ENCODE results near the gene OXER1. TPM values are rescaled to one million over a fixed set of nuclear protein-coding genes. Genes with fewer than 3 reads are reported as not detected.

Gene OXER1
- total RNA-seq, 3 donors from 2014 or later: 1.6 to 8.9 (median 2.4) TPM

DNA sequence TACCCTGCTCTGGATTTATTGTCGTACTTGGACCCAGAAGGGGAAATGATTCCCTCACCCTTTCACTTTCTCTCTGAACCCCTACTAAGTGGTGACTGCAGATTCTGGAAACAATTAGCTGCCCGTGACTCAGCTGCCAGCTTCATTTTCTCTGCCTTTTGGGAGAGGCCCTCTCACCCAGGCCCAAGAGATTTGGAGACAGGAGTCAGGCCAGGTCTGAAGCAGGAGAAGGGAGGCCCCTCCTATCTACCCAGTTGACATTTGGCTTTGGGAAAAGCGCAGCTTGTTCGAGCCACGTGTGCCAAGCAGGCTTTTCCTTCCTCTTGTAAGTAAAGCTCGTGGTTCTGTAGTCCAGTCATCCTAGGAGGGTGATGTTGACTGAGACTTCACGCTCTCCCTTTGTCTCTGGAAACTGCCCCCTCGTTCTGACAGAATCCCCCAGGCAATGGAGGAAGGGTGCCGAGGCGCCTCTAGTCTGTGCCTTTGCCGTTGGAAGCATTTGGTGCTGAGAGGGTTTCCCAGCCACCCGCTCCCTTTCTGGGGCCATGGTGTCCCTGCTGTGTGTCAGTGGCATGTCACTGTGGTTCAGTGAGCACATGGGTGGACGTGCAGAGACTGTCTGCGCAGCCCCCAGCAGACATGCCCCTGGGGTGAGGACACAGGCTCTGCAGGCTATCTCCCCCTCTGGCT lies 8.6 kb downstream of the OXER1 start:
- no peaks in the 10 kb centered on the region for H3K9me3 ChIP-seq

DNA sequence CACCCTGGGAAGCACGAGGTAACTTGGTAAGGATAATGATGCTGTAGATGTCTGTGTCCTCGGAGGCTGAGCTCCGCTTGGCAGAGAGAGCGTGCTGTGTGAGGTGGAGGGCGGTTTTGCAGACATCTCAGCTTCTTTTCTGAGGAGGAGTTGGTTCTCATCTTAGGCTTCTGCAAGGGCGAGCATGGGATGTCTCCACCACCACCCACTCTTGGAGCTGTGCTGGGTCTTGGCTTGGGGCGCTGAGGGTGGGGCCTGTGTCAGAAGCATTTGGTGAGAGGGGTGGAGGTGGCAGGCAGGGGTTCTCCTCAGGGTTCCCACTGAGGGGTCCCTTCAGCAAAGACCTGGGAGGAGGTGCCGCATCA lies 9.2 kb downstream of the OXER1 start:
- ATAC-seq (no peak), DNase-seq (peak in 1 of 3 donors; percentile 36)
- intact Hi-C loops (cut with DNase I, micrococcal nuclease): no loop called here
- Histone ChIP-seq H3K4me3 (no peak overlapping the region), H3K9me3 (no peaks in the 10 kb centered on the region), H3K36me3 (ENCODE audit: low read depth) (no peaks in the 10 kb centered on the region), H3K4me1 (ENCODE audit: low read depth) (no peaks in the 10 kb centered on the region)
- TF ChIP-seq, protein P1, sequence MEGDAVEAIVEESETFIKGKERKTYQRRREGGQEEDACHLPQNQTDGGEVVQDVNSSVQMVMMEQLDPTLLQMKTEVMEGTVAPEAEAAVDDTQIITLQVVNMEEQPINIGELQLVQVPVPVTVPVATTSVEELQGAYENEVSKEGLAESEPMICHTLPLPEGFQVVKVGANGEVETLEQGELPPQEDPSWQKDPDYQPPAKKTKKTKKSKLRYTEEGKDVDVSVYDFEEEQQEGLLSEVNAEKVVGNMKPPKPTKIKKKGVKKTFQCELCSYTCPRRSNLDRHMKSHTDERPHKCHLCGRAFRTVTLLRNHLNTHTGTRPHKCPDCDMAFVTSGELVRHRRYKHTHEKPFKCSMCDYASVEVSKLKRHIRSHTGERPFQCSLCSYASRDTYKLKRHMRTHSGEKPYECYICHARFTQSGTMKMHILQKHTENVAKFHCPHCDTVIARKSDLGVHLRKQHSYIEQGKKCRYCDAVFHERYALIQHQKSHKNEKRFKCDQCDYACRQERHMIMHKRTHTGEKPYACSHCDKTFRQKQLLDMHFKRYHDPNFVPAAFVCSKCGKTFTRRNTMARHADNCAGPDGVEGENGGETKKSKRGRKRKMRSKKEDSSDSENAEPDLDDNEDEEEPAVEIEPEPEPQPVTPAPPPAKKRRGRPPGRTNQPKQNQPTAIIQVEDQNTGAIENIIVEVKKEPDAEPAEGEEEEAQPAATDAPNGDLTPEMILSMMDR (IDR thresholded peaks at IDR 0.05): no peak

More for the DNA sequence above, 8.6 kb downstream of the OXER1 start:
- intact Hi-C loops (cut with DNase I, micrococcal nuclease): no loop called here
- DNase-seq: peak in 1 of 3 donors; percentile 38
- no peak overlapping the region for H3K4me3 ChIP-seq
- TF ChIP-seq, protein P1 (IDR thresholded peaks at IDR 0.05): no peak
- no peaks in the 10 kb centered on the region for H3K36me3 ChIP-seq (ENCODE audit: low read depth)
- ATAC-seq: no peak
- H3K4me1 ChIP-seq (ENCODE audit: low read depth): no peaks in the 10 kb centered on the region

DNA sequence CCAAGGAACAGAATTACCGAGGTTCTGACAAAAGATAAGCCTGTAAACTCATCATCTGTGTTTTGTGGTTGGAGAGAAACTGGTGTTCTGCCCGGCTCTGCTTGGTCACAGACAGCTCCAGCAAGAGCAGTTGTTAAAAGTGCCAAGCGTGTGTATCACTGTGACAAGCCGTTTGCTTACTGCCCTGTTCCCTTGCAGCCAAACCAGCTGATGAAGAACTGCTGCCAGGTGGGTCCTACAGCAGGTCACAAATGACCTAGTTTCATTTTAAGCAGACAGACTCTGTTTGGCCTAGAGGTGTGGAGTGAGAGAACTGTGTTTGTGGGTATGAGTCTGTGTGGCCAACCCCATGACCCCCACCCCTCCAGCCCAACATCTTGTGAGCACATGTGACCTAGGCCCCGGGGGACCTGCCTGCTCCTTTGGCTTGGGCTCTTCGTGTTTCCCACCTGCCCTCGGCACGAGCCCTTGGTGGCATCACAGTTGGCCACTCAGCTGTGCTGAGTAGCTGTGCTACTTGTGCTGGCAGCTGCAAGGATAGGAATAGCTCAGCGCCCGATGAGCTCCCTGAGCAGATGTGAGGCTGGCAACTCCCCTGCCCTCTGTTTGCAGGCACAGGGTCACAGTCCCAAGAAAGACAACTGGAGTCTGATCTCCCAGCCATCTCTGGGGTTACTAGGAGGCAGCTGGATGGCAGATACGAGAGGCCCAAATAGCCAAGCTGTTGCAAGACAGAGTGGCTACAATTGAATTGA lies 9.7 kb downstream of the OXER1 start:
- intact Hi-C loops (cut with DNase I, micrococcal nuclease): no loop called here
- Histone ChIP-seq H3K4me3 (no peak overlapping the region), H3K36me3 (ENCODE audit: low read depth) (no peaks in the 10 kb centered on the region), H3K4me1 (ENCODE audit: low read depth) (no peaks in the 10 kb centered on the region), H3K9me3 (no peaks in the 10 kb centered on the region)
- peak; percentile 46 for ATAC-seq
- peak in 1 of 3 donors; percentile 57 for DNase-seq
- TF ChIP-seq, protein P1 (IDR thresholded peaks at IDR 0.05): no peak

DNA sequence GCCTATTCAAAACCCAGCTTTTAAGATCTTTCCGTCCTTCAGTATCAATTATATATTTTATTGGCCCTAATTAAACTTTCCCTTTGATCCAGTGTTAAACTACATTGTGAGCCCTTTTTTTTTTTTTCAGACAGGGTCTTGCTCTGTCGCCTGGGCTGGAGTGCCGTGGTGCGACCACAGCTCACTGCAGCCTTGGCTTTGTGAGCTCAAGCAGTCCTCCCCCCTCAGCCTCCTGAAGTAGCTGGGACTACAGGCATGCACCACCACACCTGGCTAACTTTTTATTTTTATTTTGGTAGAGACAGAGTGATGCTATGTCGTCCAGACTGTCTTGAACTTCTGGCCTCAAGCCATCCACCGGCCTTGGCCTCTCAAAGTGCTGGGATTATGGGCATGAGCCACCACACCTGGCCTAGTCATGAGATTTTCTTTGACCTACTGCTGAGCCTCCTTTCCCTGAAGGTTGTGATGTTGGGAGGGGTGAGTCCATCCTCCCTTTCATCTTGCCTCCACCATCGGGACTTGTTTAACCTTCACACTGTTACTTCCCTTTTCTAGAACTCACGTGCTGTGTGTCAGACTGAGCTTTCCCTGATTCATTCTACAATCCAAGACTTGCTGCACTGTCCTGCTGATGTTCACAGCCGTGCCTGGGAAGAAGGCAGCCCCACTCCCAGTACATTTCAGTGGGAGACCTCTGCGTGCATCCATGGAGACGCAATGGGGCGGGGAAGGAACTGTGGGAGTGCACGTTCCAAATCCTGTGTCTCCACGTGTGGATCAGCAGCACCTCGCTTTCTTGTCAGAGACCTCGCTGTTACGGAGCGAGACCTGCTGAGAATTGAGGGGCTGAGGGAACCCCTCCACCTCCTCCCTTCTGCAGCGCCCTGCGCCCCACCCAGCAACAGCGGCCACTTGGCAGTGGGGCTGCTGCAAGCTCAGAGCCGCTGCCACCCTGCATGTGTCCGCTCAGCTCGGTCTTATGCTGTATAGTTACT lies 10.8 kb downstream of the OXER1 start:
- intact Hi-C loops (cut with DNase I, micrococcal nuclease): no loop called here
- TF ChIP-seq, protein P1 (IDR thresholded peaks at IDR 0.05): no peak
- DNase-seq (peak in 1 of 3 donors; percentile 42), ATAC-seq (peak; percentile 26)
- Histone ChIP-seq H3K9me3 (no peaks in the 10 kb centered on the region), H3K4me3 (no peak overlapping the region), H3K4me1 (ENCODE audit: low read depth) (no peaks in the 10 kb centered on the region), H3K36me3 (ENCODE audit: low read depth) (no peaks in the 10 kb centered on the region)

DNA sequence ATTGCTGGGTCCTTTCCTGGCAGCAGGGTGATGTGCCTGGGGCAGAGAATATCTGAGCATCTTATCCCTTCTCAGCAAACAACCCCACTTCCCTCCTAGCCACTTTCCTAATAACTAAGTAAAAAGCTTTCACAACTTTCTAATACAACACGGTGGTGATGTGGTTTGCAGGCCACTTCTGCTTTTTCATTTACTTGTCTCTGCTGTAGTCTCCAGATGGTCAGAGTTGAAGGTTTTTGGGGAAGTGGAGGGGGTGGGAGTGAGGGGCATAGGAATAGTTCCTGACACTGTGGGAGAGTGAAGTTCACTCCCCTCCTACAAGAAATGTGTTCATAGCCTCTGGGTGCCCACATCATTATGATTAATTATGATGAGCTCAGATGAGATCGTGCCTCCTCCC lies 11.6 kb downstream of the OXER1 start:
- DNase-seq: peak in 1 of 3 donors; percentile 38

More for the DNA sequence above, 11.6 kb downstream of the OXER1 start:
- Histone ChIP-seq H3K4me3 (no peak overlapping the region), H3K4me1 (ENCODE audit: low read depth) (no peaks in the 10 kb centered on the region), H3K36me3 (ENCODE audit: low read depth) (no peaks in the 10 kb centered on the region), H3K9me3 (no peaks in the 10 kb centered on the region)
- ATAC-seq: peak; percentile 58
- intact Hi-C loops (cut with DNase I, micrococcal nuclease): no loop called here
- TF ChIP-seq, protein P1 (IDR thresholded peaks at IDR 0.05): no peak

All from mucosa of descending colon (tissue), 3 donors.